CD4-positive, alpha-beta T cell treated with Interleukin-1 beta for 1 hour (primary cell): ENCODE results near the gene CATSPERE.
"Not testable (repeated sequence)": the region's sequence is repeated elsewhere in the genome, so short reads cannot be mapped to it uniquely, and the experiment has no call there.

ENCODE experiments used
- DNase-seq, 2 donors: peaks; one replicate each; pipeline ENCODE4 v3.0.0-alpha.2; 2020 to 2022

CATSPERE gene

DNA sequence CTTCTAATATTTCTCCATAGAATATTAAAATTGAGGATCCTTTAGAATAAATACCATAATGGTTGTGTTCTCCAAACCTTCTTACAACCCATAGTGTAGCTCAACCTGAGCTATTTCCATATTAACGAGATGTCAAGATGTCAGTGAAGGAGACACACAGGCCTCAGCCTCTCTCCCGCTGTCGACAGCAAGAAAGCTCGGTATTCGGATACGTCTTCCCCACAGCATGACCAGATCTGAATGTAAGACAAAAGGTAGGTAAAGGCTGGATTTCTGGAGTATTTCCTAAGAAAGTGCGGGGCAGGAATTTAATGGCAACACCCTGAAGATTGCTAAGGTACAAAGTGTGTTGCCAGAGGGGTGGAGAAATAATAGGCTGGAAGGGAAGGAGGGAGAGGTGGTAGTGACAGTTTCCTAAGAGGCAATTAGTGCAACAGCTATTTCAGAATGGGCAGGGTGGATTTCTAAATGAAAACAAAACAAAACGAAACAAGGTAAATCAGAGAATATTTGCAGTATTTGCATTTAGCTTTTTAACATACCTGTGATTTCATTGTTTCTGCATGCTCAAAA lies 11.1 kb upstream of the CATSPERE start:
- DNase-seq, result no peak

DNA sequence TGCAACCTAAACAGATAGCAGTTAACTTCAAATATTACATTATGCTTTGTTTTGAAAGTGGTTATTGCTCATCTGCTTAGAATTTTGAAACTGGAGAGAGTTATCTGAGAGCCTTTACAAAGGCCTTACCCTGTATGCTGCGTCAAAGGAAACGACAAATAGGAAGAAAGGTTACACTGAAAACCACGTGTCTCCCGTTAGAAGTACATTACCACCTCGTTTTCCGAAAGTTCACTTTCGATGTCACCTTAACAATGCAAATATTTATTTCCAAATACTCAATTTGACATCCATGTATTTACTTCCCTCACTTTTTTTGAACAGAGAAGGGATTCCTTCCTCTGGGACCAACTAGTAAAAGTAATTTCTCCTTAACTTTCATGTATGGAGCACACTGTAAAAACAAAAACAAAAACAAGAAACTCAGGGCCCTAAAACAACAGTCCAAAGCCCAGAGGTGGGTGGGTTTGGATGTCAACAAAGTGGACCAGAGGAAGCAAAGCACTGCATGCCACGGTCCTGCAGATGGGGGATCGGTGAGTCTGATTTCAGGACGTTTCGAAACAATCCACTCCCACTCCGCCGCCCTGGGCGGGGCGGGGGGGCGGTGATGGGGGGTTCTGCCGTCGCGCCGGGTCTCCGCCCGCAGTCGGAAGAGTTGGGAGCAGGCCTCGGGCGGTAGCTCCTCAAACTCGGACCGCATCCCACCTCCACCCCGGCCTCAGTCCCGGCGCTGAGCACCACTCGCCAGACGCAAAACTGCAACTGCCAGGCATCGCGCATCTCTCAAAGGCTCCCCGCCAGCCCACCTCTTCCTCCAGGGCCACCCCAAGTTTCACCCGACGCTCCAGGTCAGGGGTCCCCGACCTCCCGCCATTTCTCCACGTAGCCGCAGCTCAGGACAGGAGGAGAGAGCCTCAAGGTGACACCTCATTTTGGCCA lies 10.2 kb upstream of the CATSPERE start:
- DNase-seq, result peak; percentile 52 to 59

DNA sequence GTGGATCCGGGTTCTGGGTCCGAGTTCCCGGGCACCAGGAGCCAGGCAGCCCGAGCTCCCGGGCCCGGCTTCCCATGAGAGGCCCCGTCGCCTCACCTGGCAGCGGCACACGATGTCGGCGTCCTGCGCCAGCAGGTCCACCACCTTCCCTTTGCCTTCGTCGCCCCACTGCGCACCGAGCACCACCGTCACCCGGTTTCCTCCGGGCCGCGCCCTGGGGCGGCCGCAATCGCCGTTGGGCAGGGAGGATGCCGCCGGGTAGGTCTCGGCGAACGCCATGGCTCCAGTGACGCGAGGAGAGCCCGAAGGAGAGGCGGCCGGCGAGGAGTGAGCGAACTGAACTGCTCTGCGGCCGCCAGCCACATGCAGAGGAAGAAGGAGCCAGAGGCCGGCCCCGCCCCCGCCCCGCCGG lies 9.5 kb upstream of the CATSPERE start, which contains the start of gene ADSS2:
TSS of gene ADSS2 (minus strand) at position 371 of the 412 bp plus-strand sequence. CDS start at position 279, 92 bp downstream.
- DNase-seq, result no peak

DNA sequence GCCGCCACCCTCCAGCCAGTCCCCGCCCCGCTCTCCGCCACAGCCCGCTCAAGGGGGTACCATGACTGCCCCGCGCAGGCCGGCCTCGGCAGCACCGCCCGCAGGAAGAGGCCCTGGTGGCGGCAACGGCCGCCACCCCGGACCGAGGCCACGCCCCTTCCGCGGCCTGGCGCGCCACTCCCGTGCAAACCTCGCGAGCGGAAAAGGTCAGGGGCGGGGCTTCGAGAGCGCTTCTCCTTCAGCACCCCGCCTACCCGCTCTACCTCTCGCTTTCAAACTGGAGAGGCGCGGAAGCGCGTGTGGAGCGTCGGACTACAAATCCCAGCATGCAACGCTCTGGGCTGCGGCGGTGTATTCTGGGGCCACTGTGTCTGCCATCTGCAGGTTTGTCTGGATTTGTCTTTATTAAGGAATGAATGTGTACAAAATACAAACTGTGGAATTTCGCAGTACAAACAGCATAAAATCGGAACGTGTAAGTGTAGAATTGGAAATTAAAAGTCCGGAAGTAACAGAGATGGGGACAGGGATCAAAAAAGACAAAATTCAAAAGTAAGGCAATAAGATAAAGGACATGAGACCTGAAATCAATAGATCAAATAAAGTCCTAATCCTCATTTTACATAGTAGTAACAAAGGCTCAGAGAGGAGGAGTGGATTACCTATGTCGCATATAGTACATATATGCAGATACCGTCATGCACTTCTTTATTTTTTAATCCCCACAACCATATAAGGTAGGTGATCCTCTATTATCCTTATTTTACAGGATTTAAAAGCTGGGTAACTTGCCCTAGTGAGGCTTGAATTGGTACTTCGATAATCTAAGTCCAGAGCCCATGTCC lies 8.9 kb upstream of the CATSPERE start:
- peak; percentile 99 for DNase-seq

DNA sequence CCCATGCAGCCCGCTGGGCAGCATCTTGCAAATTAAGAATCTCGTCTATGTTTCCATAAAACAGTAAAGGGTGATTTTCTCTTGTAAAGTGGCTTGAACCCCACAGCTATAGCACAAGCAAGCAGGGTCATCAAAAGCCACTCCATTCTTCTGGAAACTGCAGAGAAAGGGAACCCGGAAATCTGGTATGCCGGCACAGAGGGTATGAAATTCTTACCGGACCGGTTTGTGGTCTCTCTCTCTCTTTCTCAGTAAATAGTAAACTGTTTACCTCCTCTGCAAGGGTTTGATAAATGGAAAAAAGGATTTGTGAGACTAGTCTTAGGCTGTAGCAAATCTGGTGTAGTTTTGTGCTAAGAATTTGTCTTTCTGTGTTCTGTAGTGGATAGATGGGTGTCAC lies 6.7 kb upstream of the CATSPERE start:
- DNase-seq, result no peak

DNA sequence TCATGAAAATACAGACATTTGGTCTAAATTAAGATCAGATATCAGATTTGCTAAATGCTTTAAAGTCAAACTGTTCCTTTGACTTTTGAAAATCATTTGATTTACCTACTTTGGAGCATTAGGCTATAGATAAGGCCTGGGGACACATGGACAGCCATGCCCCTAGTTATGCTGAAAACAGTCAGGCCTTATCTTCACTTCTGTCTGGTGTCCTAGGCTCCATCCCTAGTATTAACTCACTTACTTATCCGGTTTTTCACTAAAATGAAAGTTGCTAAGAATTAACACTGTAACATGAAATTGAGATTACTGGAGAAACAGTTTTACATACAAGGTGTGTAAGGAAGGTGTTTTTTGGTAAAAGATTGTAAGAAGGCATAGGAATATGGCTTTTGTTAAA lies 4.5 kb upstream of the CATSPERE start:
- DNase-seq, result no peak

DNA sequence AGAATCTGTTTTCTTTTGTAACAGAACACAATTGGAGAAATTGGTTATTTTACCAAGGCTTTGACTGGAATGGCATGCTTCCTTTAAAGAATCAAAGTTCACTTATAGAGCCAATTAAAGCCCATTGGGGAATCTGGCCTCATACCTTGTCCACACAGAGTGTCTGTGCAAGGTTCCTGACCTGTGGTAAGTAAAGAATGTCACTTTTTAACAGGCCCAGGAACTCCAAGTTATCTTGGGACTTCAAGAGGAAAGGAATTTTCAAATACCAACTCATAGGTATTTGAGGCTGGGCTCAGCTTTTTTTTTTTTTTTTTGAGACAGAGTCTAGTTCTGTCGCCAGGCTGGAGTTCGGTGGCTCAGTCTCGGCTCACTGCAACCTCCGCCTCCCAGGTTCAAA lies 2.3 kb upstream of the CATSPERE start:
- DNase-seq, result no peak

DNA sequence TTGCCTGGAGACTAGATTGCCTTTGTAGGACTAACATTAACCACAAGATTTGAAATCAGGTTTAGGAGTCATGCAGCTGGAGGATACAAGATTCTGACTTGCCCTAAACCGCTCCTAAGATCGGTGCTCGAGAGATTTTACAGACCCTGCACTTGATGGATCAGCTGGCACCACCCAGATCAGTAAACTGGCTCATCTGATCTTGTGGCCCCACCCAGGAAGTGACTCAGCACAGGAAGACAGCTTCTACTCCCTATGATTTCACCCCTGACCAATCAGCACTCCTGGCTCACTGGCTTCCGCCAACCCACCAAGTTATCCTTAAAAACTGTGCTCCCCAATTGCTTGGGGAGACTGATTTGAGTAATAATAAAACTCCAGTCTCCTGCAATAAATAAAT lies 876 bp upstream of the CATSPERE start:
- peak; percentile 19 to 24 for DNase-seq

DNA sequence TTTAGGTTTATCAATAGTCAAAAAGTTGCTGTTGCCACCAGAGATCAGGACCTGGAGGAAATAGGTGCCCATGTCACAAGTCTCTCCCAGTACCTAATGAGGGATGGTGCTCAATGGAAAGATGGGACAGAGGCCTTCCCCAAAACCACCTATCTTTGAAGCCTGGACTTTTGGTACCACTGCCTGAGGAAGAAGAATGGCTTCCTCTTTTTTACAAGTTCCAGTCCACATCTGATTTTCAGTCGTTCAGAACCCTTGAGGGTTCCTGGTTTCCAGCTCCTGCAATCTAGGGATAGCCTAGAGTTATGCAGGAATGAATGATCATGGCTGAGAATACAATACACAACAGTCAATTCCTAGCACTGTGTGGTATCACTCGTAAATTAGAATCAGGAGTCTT lies 5.7 kb downstream of the CATSPERE start:
- DNase-seq, result no peak

DNA sequence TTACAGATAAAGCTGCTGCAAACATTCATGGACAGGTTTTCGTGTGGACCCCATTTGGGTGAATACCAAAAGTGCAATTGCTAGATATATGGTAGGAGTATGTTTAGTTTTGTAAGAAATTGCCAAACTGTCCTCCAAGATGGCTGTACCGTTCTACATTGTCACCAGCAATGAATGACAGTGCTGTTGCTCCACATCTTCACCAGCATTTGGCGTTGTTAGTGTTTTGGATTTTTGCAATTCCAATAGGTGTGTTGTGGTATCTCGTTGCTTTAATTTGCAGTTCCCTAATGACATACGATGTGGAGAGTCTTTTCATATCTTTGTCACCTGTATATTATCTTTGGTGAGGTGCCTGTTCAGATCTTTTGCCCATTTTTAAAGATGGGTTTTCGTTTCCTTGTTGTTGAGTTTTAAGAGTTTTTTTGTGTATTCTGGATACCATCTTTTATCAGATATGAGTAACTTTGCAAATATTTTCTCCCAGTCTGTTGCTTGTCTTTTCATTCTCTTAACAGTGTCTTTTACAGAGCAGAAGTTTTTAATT lies 12.1 kb downstream of the CATSPERE start:
- no peak for DNase-seq

DNA sequence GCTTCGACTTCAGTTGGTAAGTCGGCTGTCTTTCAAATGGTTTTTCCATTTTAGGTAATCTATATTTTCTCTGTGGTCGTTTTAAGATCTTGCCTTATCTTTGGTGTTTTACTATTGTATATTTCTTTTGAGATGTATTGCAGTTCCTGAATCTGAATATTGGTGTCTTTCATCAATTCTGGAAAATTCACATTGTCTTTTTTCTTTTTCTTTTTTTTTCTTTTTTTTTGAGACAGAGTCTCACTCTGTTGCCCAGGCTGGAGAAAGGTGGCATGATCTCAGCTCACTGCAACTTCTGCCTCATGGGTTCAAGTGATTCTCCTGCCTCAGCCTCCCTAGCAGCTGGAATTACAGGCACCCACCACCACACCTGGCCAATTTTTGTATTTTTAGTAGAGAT lies 23.9 kb downstream of the CATSPERE start:
- not testable (repeated sequence) for DNase-seq

DNA sequence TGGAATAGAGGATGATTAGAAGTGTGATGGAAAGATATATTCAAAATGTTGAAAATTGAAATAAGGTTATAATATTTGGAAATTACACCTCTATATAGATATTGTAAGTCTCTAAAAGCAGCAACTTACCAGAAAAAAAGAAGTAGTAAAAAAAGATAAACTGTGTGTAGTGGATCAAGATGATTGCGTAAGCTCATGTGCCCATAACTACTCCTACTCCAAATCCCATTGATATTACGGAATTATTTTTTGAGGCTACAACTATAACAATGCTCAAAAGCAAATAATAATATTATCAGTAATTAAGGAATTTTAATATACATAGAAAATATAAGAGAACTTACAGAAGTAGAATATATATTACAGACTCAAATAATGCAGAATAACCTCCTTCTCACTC lies 33.6 kb downstream of the CATSPERE start:
- no peak for DNase-seq

DNA sequence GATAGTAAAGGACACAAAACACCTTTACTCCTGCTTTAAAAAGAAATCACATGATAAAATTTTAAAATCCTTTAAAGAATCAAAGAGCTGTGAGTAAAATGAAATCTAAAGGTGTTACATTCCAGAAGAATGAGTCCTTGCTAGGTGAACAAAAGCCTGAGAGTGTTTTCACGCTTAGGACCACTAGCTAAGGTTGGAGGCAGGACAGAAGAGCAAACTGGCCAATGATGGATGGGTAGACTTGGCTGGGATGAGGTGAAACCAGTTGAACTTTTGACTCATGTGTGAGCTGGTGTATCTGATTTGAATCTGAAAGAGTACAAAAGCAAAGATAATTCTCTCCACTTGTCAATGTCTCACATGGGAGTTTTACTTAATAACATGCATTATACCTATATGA lies 35.1 kb downstream of the CATSPERE start:
- DNase-seq, result no peak

DNA sequence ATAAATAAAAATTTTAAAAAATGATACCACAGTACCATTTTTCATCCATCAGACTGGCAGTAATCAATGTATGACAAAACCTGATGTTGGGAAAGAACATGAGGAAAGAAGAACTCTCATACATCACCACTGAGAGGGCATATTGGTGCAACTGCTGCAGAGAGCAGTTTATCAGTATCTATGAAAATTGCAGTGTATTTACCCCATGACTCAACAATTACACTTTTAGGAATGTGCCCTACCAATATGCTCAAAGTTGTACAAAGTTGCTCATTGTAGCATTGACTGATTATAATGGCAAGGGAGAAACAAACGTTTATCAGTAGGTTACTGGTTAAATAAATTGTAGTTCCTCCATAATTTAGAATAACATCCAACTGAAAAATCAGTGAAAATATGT lies 36.7 kb downstream of the CATSPERE start:
- DNase-seq, result no peak

DNA sequence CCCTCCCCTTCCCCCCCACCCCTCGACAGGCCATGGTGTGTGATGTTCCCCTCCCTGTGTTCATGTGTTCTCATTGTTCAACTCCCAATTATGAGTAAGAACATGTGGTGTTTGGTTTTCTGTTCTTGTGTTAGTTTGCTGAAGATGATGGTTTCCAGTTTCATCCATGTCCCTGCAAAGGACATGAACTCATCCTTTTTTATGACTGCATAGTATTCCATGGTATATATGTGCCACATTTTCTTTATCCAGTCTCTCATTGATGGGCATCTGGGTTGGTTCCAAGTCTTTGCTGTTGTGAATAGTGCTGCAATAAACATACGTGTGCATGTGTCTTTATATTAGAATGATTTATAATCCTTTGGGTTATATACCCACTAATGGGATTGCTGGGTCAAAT lies 38.4 kb downstream of the CATSPERE start:
- not testable (repeated sequence) for DNase-seq

DNA sequence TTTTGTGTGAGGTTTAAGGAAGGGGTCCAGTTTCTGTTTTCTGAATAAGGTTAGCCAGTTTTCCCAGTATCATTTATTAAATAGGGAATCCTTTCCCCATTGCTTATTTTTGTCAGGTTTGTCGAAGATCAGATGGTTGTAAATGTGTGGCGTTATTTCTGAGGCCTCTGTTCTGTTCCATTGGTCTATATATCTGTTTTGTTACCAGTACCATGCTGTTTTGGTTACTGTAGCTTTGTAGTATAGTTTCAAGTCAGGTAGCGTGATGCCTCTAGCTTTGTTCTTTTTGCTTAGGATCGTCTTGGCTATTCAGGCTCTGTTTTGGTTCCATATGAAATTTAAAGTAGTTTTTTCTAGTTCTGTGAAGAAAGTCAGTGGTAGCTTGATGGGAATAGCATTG lies 39.4 kb downstream of the CATSPERE start:
- not testable (repeated sequence) for DNase-seq

DNA sequence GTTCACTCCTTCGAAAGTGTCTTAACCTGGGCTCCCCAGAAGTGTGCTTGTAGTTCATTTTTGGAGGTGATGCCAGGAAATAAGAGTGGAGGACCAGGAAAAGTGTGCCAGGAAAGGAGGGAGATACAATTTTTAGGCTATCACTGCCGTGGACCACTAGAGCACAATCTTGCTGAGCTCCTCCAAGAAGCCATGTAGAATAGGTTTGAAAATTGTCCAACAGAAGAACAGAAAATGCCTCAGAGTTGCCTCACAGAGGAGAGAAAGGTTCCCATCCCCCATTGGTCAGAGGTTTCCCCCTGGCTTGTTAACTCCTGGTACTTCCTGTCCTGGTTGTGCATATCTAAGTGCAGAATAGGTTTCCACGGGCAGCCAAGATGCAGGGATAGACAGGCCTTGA lies 41.6 kb downstream of the CATSPERE start:
- DNase-seq, result no peak

DNA sequence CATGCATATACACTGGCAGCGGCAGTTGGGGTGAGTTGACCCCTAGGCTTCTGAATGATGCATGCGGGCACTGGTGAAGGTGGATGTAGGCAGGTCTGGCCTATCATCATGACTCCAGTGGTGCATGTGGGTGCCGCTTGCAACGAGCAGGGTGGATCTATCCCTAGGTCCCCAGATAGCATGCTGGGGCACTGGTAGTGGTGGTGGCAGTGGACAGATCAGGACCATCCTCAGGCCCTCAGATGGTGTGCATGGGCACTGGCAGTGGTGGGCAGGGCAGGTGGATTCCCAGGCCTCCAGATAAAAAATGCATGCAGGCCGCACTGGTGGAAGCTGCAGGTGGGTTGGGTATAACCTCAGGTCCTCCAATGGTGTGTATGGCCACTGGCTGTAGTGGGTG lies 52.4 kb downstream of the CATSPERE start:
- DNase-seq, result no peak

DNA sequence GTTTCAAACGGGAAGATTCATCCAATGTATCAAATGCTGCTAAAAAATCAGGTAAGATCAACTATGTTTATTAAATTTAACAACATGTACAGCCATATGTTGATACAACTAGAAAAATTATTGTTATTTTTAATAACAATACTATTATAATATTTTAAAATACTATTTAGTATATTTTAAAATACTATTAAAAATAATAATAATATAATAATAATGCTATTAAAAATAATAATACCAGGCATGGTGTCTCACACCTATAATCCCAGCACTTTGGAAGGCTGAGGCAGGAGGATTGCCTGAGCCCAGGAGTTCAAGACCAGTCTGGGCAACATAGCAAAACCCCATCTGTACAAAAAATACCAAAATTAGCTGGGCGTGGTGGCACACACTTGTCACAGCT lies 54.6 kb downstream of the CATSPERE start:
- no peak for DNase-seq

DNA sequence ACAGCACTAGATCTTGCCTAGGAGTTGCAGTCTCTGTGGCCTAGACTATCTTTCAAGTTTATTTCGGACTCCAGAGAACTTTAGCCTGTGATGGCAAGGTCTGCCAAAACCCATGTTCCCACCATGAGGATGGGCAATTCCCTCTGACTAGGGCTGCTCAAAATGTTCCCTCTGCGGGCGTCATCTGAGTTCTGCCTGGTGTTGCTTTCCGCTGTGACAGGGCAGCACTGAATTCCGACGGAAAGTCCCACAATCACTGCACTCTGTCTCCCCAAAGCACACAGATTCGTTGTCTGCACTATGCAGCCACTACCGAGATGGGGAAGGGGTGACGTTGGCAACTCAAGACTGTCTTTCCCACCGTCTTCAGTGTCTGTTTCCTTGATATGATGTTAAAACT lies 75.2 kb downstream of the CATSPERE start:
- no peak for DNase-seq

DNA sequence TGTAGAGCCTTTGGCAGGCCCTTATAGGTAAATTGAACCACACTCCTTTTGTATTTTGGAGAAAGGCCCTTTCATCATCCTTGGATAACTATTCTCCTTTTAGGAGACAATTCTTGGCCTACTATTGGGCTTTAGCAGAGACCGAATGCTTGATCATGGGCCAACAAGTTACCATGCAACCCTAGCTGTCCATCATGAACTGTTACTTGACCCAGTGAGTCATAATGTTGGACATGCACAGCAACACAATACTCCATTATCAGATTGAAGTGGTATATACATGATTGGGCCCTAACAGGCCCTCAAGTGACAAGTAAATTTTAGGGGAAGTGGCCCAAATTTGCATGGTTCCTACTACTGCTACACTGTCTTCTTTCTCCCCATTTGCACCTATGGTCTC lies 84.4 kb downstream of the CATSPERE start:
- DNase-seq, result no peak

DNA sequence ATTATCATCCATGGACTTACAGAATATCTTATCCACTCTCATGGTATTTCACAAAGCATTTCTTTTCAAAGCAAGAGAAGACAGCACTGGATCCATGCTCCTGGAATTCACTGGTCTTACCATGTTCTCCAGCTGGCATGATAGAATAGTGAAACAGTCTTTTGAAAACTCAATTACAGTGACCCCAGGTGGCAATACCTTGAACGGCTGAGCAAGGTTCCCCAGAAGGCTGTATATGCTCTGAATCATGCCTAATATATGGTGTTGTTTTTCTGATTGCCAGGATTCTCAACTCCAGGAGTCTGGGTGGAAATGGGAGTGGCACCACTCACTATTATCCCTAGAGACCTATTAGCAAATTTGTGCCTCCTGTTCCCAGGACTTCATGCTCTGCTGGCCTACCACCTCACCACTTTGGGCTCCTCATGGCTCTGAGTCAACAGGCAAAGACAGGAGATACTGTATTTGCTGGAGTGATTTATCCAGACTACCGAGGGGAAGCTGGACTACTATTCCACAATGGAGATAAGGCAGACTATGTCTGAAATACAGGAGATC lies 87.6 kb downstream of the CATSPERE start:
- no peak for DNase-seq

DNA sequence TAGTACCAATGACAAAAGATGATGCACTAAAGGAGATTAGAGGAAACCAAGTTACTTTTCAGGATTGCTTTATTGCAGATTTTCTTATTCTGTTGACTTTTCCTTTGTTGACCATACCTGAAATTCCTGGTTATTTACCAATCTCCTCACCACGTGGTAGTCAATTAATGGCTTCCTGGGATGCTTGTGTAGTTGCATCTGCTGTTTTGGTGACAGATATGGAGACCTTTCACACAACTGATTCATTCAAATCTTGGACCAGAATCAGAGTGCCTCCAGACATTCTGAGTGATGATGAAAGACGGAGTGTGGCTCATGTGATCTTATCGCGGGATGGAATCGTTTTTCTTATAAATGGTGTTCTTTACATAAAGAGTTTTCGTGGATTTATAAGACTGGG lies 91.3 kb downstream of the CATSPERE start:
- DNase-seq, result no peak
